WTC11 (cell line): ENCODE results near the gene METRNL.

ENCODE experiments used
- CBFB ChIP-seq: sonication (generic); formaldehyde crosslinking; IDR thresholded peaks from 2 replicates; pipeline ENCODE4 v1.8.1; 2022; ENCODE audit warnings: mild to moderate bottlenecking, low read depth, missing genetic modification reagents
- ETV6 ChIP-seq: sonication (generic); formaldehyde crosslinking; IDR thresholded peaks from 2 replicates; pipeline ENCODE4 v1.8.1; 2022; ENCODE audit warnings: mild to moderate bottlenecking, missing genetic modification reagents
- FOXK1 ChIP-seq: sonication (generic); formaldehyde crosslinking; IDR thresholded peaks from 2 replicates; pipeline ENCODE4 v1.8.0; 2022; ENCODE audit warnings: mild to moderate bottlenecking, moderate library complexity, missing genetic modification reagents
- IRF2 ChIP-seq: sonication (generic); formaldehyde crosslinking; IDR thresholded peaks from 2 replicates; pipeline ENCODE4 v1.8.0; 2022; ENCODE audit warnings: low read depth, missing genetic modification reagents, borderline replicate concordance
- SP1 ChIP-seq: sonication (generic); formaldehyde crosslinking; conservative IDR thresholded peaks from 2 replicates; pipeline ENCODE4 v1.8.1; 2022; ENCODE audit warnings: missing genetic modification reagents
- ZNF232 ChIP-seq: sonication (generic); formaldehyde crosslinking; IDR thresholded peaks from 2 replicates; pipeline ENCODE4 v1.8.0; 2022; ENCODE audit warnings: mild to moderate bottlenecking, missing genetic modification reagents
- TF ChIP-seq, protein P1 (sequence below): fragments of 200-600 bp; IDR thresholded peaks from 2 replicates; pipeline ENCODE4 v1.8.0; 2022; ENCODE audit warnings: antibody characterized with exemption
- TF ChIP-seq, protein P2 (sequence below): sonication (generic); formaldehyde crosslinking; IDR thresholded peaks from 2 replicates; pipeline ENCODE4 v1.8.0; 2022; ENCODE audit warnings: mild to moderate bottlenecking, missing genetic modification reagents
- TF ChIP-seq, protein P3 (sequence below): sonication (generic); formaldehyde crosslinking; IDR thresholded peaks from 2 replicates; pipeline ENCODE4 v1.8.0; 2022; ENCODE audit warnings: mild to moderate bottlenecking, missing genetic modification reagents
- TF ChIP-seq, protein P4 (sequence below): sonication (generic); formaldehyde crosslinking; IDR thresholded peaks from 2 replicates; pipeline ENCODE4 v1.8.1; 2023; ENCODE audit warnings: mild to moderate bottlenecking, missing genetic modification reagents, borderline replicate concordance
- TF ChIP-seq, protein P5 (sequence below): sonication (generic); formaldehyde crosslinking; IDR thresholded peaks from 2 replicates; pipeline ENCODE4 v1.8.0; 2022; ENCODE audit warnings: mild to moderate bottlenecking, missing genetic modification reagents

DNA sequence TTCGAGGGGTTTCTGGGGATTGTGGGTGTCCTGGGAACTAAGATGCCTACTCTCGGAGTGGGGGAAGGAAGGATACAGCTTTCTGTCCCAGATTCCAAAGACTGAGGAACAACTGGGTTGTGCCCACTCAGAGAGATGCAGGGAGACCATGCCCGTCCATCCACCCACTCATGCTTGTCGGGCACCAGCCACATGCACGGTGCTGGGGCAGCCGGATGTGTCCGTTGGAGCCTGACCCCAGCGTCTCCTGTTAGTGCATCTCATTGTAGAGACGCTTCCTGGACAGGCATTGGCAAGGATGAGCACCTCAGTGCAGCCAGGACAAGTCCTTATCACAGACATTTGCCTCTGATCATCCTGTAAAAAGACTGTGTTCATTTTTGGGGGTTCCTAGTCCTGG lies 58.1 kb downstream of the METRNL start:
- TF ChIP-seq, protein P1, sequence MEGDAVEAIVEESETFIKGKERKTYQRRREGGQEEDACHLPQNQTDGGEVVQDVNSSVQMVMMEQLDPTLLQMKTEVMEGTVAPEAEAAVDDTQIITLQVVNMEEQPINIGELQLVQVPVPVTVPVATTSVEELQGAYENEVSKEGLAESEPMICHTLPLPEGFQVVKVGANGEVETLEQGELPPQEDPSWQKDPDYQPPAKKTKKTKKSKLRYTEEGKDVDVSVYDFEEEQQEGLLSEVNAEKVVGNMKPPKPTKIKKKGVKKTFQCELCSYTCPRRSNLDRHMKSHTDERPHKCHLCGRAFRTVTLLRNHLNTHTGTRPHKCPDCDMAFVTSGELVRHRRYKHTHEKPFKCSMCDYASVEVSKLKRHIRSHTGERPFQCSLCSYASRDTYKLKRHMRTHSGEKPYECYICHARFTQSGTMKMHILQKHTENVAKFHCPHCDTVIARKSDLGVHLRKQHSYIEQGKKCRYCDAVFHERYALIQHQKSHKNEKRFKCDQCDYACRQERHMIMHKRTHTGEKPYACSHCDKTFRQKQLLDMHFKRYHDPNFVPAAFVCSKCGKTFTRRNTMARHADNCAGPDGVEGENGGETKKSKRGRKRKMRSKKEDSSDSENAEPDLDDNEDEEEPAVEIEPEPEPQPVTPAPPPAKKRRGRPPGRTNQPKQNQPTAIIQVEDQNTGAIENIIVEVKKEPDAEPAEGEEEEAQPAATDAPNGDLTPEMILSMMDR = no peak
- TF ChIP-seq SP1 (CRISPR knock-in tag) = no peak
- no peak for TF ChIP-seq CBFB (CRISPR knock-in tag)
- TF ChIP-seq, protein P2, sequence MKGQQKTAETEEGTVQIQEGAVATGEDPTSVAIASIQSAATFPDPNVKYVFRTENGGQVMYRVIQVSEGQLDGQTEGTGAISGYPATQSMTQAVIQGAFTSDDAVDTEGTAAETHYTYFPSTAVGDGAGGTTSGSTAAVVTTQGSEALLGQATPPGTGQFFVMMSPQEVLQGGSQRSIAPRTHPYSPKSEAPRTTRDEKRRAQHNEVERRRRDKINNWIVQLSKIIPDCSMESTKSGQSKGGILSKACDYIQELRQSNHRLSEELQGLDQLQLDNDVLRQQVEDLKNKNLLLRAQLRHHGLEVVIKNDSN (CRISPR knock-in tag) = no peak
- TF ChIP-seq ZNF232 = no peak
- TF ChIP-seq, protein P3, sequence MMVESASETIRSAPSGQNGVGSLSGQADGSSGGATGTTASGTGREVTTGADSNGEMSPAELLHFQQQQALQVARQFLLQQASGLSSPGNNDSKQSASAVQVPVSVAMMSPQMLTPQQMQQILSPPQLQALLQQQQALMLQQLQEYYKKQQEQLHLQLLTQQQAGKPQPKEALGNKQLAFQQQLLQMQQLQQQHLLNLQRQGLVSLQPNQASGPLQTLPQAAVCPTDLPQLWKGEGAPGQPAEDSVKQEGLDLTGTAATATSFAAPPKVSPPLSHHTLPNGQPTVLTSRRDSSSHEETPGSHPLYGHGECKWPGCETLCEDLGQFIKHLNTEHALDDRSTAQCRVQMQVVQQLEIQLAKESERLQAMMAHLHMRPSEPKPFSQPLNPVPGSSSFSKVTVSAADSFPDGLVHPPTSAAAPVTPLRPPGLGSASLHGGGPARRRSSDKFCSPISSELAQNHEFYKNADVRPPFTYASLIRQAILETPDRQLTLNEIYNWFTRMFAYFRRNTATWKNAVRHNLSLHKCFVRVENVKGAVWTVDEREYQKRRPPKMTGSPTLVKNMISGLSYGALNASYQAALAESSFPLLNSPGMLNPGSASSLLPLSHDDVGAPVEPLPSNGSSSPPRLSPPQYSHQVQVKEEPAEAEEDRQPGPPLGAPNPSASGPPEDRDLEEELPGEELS (CRISPR knock-in tag) = no peak
- TF ChIP-seq, protein P4, sequence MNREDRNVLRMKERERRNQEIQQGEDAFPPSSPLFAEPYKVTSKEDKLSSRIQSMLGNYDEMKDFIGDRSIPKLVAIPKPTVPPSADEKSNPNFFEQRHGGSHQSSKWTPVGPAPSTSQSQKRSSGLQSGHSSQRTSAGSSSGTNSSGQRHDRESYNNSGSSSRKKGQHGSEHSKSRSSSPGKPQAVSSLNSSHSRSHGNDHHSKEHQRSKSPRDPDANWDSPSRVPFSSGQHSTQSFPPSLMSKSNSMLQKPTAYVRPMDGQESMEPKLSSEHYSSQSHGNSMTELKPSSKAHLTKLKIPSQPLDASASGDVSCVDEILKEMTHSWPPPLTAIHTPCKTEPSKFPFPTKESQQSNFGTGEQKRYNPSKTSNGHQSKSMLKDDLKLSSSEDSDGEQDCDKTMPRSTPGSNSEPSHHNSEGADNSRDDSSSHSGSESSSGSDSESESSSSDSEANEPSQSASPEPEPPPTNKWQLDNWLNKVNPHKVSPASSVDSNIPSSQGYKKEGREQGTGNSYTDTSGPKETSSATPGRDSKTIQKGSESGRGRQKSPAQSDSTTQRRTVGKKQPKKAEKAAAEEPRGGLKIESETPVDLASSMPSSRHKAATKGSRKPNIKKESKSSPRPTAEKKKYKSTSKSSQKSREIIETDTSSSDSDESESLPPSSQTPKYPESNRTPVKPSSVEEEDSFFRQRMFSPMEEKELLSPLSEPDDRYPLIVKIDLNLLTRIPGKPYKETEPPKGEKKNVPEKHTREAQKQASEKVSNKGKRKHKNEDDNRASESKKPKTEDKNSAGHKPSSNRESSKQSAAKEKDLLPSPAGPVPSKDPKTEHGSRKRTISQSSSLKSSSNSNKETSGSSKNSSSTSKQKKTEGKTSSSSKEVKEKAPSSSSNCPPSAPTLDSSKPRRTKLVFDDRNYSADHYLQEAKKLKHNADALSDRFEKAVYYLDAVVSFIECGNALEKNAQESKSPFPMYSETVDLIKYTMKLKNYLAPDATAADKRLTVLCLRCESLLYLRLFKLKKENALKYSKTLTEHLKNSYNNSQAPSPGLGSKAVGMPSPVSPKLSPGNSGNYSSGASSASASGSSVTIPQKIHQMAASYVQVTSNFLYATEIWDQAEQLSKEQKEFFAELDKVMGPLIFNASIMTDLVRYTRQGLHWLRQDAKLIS (CRISPR knock-in tag) = no peak
- no peak for TF ChIP-seq IRF2
- no peak for TF ChIP-seq FOXK1
- TF ChIP-seq ETV6 = no peak
- TF ChIP-seq, protein P5, sequence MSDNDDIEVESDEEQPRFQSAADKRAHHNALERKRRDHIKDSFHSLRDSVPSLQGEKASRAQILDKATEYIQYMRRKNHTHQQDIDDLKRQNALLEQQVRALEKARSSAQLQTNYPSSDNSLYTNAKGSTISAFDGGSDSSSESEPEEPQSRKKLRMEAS (CRISPR knock-in tag) = no peak
